HCT116 (cell line): ENCODE results near the gene SORCS2. TPM values are rescaled to one million over a fixed set of nuclear protein-coding genes. Genes with fewer than 3 reads are reported as not detected.

ENCODE experiments used
- ATAC-seq: fragments of 200-7000 bp; cut with Tn5 transposase; 2 replicates; pipeline ENCODE4 v1.9.1; 2020; ENCODE audit warnings: mild to moderate bottlenecking, moderate library complexity
- BruUV-seq: library from RNA; stranded (reverse); fragments of 400-500 nt; replicated peaks from 2 replicates; lab custom pipeline; 2021; lab: Mats Ljungman, UMichigan
- CTCF ChIA-PET: fragments of 300-600 bp; sonication (Branson Sonifier 250); formaldehyde crosslinking; loops from one replicate; lab custom pipeline; 2021; ENCODE audit warnings: antibody characterized with exemption; lab: Charles Lee
- POLR2A ChIA-PET: fragments of 300-600, 350-600 bp; sonication (Branson Sonifier 250); formaldehyde crosslinking; loops from one replicate; lab custom pipeline; 2021; ENCODE audit warnings: antibody characterized with exemption; lab: Charles Lee
- RAD21 ChIA-PET, 2 experiments: fragments of 300-600 bp; sonication (Branson Sonifier 250); formaldehyde crosslinking; loops; one replicate each; lab custom pipeline; 2023; ENCODE audit warnings: low total read pairs in 2 of 2; ENCODE audit not compliant: uncharacterized antibody in 2 of 2, unreplicated experiment in 2 of 2, low non-redundant PET in 1 of 2; lab: Charles Lee
- DNase-seq: peaks from one replicate; pipeline ENCODE4 v3.0.0-alpha.2; 2010; ENCODE audit warnings: low read depth, low spot score
- H2AFZ ChIP-seq: fragments of 200-600 bp; shearing (Covaris generic), sonication (generic); 2 replicates; pipeline ENCODE4 v1.6.1; 2017; ENCODE audit warnings: low read depth, mixed run types, mixed read lengths, antibody characterized with exemption, low read length; ENCODE audit not compliant: poor library complexity, severe bottlenecking
- H3K27ac ChIP-seq: 2 replicates; pipeline ENCODE4 v1.5.1; 2012; ENCODE audit warnings: low read depth, low read length
- H3K27me3 ChIP-seq: fragments of 200-600 bp; sonication (generic); 2 replicates; pipeline ENCODE4 v1.6.1; 2016; ENCODE audit warnings: mixed run types, low read length, mixed read lengths; ENCODE audit not compliant: insufficient read depth
- H3K36me3 ChIP-seq, 2 experiments: fragments of 200-500 bp in 1 of 2; fragments of 200-600 bp in 1 of 2; sonication (Bioruptor generic) in 1 of 2; sonication (generic) in 1 of 2; 2 replicates each; pipeline versions ENCODE4 v1.5.1 to v1.6.1; 2014 to 2016; ENCODE audit warnings: low read length in 2 of 2, inconsistent platforms in 1 of 2, mixed read lengths in 1 of 2, mixed run types in 1 of 2; ENCODE audit not compliant: insufficient read depth in 2 of 2, control insufficient read depth in 1 of 2
- H3K4me1 ChIP-seq, 2 experiments: fragments of 200-600 bp in 1 of 2; sonication (generic) in 1 of 2; 2 replicates each; pipeline versions ENCODE4 v1.5.1 to v1.6.1; 2012 to 2017; ENCODE audit warnings: low read length in 2 of 2, inconsistent platforms in 1 of 2, mild to moderate bottlenecking in 1 of 2, mixed read lengths in 1 of 2, mixed run types in 1 of 2, moderate library complexity in 1 of 2; ENCODE audit not compliant: insufficient read depth in 2 of 2, control insufficient read depth in 1 of 2
- H3K4me2 ChIP-seq: fragments of 200-600 bp; sonication (generic); 2 replicates; pipeline ENCODE4 v1.6.1; 2017; ENCODE audit warnings: mixed run types, low read length, mixed read lengths
- H3K4me3 ChIP-seq, 2 experiments: fragments of 200-600 bp in 1 of 2; sonication (generic) in 1 of 2; replicated peaks in 1 of 2; 2 replicates each; pipeline ENCODE4 v1.5.1; 2011 to 2016; ENCODE audit warnings: low read length in 2 of 2, control low read depth in 1 of 2, low read depth in 1 of 2, mild to moderate bottlenecking in 1 of 2, mixed read lengths in 1 of 2, mixed run types in 1 of 2
- H3K79me2 ChIP-seq: fragments of 200-600 bp; sonication (generic); 2 replicates; pipeline ENCODE4 v1.6.1; 2017; ENCODE audit warnings: mild to moderate bottlenecking, mixed run types, low read length, moderate library complexity, mixed read lengths; ENCODE audit not compliant: insufficient read depth
- H3K9ac ChIP-seq: fragments of 200-600 bp; sonication (generic); 2 replicates; pipeline ENCODE4 v1.6.1; 2016; ENCODE audit warnings: low read length, mixed read lengths
- H3K9me2 ChIP-seq: fragments of 200-600 bp; sonication (generic), shearing (Covaris generic); 2 replicates; pipeline ENCODE4 v1.6.1; 2017; ENCODE audit warnings: mixed run types, mild to moderate bottlenecking, moderate library complexity; ENCODE audit not compliant: insufficient read depth
- H3K9me3 ChIP-seq, 2 experiments: fragments of 200-500 bp in 1 of 2; fragments of 200-600 bp in 1 of 2; sonication (Bioruptor generic) in 1 of 2; sonication (generic) in 1 of 2; 2 replicates each; pipeline ENCODE4 v1.6.1; 2014 to 2017; ENCODE audit warnings: low read length in 2 of 2, mixed read lengths in 2 of 2, inconsistent platforms in 1 of 2, low read depth in 1 of 2, mild to moderate bottlenecking in 1 of 2, mixed run types in 1 of 2, moderate library complexity in 1 of 2; ENCODE audit not compliant: control insufficient read depth in 1 of 2, insufficient read depth in 1 of 2
- H4K20me1 ChIP-seq: fragments of 200-600 bp; sonication (generic), shearing (Covaris generic); 2 replicates; pipeline ENCODE4 v1.6.1; 2017; ENCODE audit warnings: mixed run types, mild to moderate bottlenecking, moderate library complexity; ENCODE audit not compliant: insufficient read depth
- CEBPB ChIP-seq: IDR thresholded peaks from 2 replicates; pipeline ENCODE4 v1.6.1; 2012; ENCODE audit warnings: low read depth
- CTCF ChIP-seq, 3 experiments: fragments of 200-600 bp in 1 of 3; sonication (generic) in 1 of 3; IDR thresholded peaks in 2 of 3; conservative IDR thresholded peaks in 1 of 3; 2 replicates each; pipeline ENCODE4 v1.5.1; 2012 to 2017; ENCODE audit warnings: low read depth in 2 of 3, low read length in 2 of 3, antibody characterized with exemption in 1 of 3, borderline replicate concordance in 1 of 3, control low read depth in 1 of 3, mild to moderate bottlenecking in 1 of 3, mixed read lengths in 1 of 3, mixed run types in 1 of 3, moderate library complexity in 1 of 3; ENCODE audit not compliant: insufficient read depth in 1 of 3
- RAD21 ChIP-seq: IDR thresholded peaks from 2 replicates; pipeline ENCODE4 v1.6.1; 2012; ENCODE audit warnings: low read depth, mild to moderate bottlenecking
- intact Hi-C: fragments of 100-400 bp; cut with micrococcal nuclease; formaldehyde crosslinking; loops from 2 replicates; pipeline ENCODE4 v1.10.0; 2022
- total RNA-seq: library from RNA; stranded (reverse); gene quantifications from one replicate; pipeline ENCODE4 v1.2.1, GENCODE V29; 2021; ENCODE audit not compliant: unreplicated experiment

SORCS2 gene
- total RNA-seq, 1 experiment from 2014 or later: 0.37 TPM

GRCh38 chr4:7151668-7152227, 40.6 kb upstream of the SORCS2 start:
- ChIA-PET RAD21 (interaction anchor here in 1 of 2 experiments (0.7 kb wide), 2 partner anchors 133 to 835 kb away, joined by 3 to 5 read pairs; no protein-coding TSS in a partner anchor), POLR2A (no interaction called here)
- DNase-seq: no peak

More at GRCh38 chr4:7151668-7152227, 40.6 kb upstream of the SORCS2 start:
- peak; percentile 35 to 45 (median 44); a peak in 4 of 6 replicates for TF ChIP-seq CTCF (IDR thresholded peaks at IDR 0.05 in 2 of 3, conservative IDR thresholded peaks at IDR 0.05 in 1 of 3; ENCODE audit: borderline replicate concordance in 1 of 3, insufficient read depth in 1 of 3, low read depth in 2 of 3, low read length in 2 of 3)
- TF ChIP-seq CEBPB: no peak
- peak; percentile 63 for TF ChIP-seq RAD21
- H3K27me3 ChIP-seq: peaks cover 3% of the 10 kb centered on the region; the same call in 1 of the 2 replicates
- H3K4me3 ChIP-seq: no peak overlapping the region
- peaks cover 0 to 7% of the 10 kb centered on the region in 2 experiments; a peak in 2 of 4 replicates for H3K4me1 ChIP-seq
- H3K27ac ChIP-seq: no peak overlapping the region
- CTCF ChIA-PET: interaction anchor here (1.0 to 1.8 kb wide), 2 partner anchors 50 to 184 kb away, joined by 3 to 8 read pairs; no protein-coding TSS in a partner anchor
- no peaks in the 10 kb centered on the region for H4K20me1 ChIP-seq
- no peaks in the 10 kb centered on the region for H3K36me3 ChIP-seq
- no peaks in the 10 kb centered on the region for H3K9me3 ChIP-seq
- H3K4me2 ChIP-seq: no peak overlapping the region
- H3K9ac ChIP-seq: no peak overlapping the region
- intact Hi-C loops: loop anchor here (1.0 kb wide), 1 partner anchor 145 kb away; no protein-coding TSS in a partner anchor
- no peak for ATAC-seq
- H2AFZ ChIP-seq: no peak overlapping the region
- no peaks in the 10 kb centered on the region for H3K9me2 ChIP-seq
- H3K79me2 ChIP-seq: no peaks in the 10 kb centered on the region
- BruUV-seq: no TSS peak
